Measurements from ENCODE around the gene STK32B.
A peak's percentile ranks its signal among the peaks of the same experiment; 100 is the strongest.

- peak; percentile 96 for TF ChIP-seq DPF2 (IDR thresholded peaks at IDR 0.05)
- TF ChIP-seq ZNF76 (CRISPR knock-in tag; IDR thresholded peaks at IDR 0.05; ENCODE audit: borderline replicate concordance): no peak
- TF ChIP-seq, protein P1, sequence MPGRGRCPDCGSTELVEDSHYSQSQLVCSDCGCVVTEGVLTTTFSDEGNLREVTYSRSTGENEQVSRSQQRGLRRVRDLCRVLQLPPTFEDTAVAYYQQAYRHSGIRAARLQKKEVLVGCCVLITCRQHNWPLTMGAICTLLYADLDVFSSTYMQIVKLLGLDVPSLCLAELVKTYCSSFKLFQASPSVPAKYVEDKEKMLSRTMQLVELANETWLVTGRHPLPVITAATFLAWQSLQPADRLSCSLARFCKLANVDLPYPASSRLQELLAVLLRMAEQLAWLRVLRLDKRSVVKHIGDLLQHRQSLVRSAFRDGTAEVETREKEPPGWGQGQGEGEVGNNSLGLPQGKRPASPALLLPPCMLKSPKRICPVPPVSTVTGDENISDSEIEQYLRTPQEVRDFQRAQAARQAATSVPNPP (IDR thresholded peaks at IDR 0.05; ENCODE audit: borderline replicate concordance, insufficient read depth, insufficient read length): no peak
- TF ChIP-seq NR2F6 (CRISPR knock-in tag; IDR thresholded peaks at IDR 0.05): no peak
- TF ChIP-seq PHF8 (IDR thresholded peaks at IDR 0.05; ENCODE audit: borderline replicate concordance, low read length): no peak
- TF ChIP-seq RFX5 (IDR thresholded peaks at IDR 0.05; ENCODE audit: low read depth, low read length): no peak
- no peak for TF ChIP-seq HMG20A (CRISPR knock-in tag; conservative IDR thresholded peaks at IDR 0.05)
- peak; percentile 94 for TF ChIP-seq TEAD4 (IDR thresholded peaks at IDR 0.05; ENCODE audit: low read length)
- no peak for TF ChIP-seq TEAD4 (CRISPR knock-in tag; IDR thresholded peaks at IDR 0.05; ENCODE audit: borderline replicate concordance)
- TF ChIP-seq, protein P2, sequence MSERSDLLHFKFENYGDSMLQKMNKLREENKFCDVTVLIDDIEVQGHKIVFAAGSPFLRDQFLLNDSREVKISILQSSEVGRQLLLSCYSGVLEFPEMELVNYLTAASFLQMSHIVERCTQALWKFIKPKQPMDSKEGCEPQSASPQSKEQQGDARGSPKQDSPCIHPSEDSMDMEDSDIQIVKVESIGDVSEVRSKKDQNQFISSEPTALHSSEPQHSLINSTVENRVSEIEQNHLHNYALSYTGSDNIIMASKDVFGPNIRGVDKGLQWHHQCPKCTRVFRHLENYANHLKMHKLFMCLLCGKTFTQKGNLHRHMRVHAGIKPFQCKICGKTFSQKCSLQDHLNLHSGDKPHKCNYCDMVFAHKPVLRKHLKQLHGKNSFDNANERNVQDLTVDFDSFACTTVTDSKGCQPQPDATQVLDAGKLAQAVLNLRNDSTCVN (CRISPR knock-in tag; IDR thresholded peaks at IDR 0.05): no peak
- TF ChIP-seq, protein P3, sequence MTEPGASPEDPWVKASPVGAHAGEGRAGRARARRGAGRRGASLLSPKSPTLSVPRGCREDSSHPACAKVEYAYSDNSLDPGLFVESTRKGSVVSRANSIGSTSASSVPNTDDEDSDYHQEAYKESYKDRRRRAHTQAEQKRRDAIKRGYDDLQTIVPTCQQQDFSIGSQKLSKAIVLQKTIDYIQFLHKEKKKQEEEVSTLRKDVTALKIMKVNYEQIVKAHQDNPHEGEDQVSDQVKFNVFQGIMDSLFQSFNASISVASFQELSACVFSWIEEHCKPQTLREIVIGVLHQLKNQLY (CRISPR knock-in tag; conservative IDR thresholded peaks at IDR 0.05): no peak
- no peak for TF ChIP-seq RFX1 (IDR thresholded peaks at IDR 0.05)
- no peak for TF ChIP-seq ZKSCAN1 (IDR thresholded peaks at IDR 0.05; ENCODE audit: low read depth, low read length)
- TF ChIP-seq RERE (CRISPR knock-in tag; IDR thresholded peaks at IDR 0.05; ENCODE audit: borderline replicate concordance): no peak
- TF ChIP-seq, protein P4, sequence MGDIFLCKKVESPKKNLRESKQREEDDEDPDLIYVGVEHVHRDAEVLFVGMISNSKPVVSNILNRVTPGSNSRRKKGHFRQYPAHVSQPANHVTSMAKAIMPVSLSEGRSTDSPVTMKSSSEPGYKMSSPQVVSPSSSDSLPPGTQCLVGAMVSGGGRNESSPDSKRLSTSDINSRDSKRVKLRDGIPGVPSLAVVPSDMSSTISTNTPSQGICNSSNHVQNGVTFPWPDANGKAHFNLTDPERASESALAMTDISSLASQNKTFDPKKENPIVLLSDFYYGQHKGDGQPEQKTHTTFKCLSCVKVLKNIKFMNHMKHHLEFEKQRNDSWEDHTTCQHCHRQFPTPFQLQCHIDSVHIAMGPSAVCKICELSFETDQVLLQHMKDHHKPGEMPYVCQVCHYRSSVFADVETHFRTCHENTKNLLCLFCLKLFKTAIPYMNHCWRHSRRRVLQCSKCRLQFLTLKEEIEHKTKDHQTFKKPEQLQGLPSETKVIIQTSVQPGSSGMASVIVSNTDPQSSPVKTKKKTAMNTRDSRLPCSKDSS (IDR thresholded peaks at IDR 0.05; ENCODE audit: low read depth, partially characterized antibody): no peak
These were observed 15.0 kb upstream of the STK32B start for GRCh38 chr4:5036239-5036638.
